ENCODE results near the gene NDUFAF2.

NDUFAF2 gene

DNA sequence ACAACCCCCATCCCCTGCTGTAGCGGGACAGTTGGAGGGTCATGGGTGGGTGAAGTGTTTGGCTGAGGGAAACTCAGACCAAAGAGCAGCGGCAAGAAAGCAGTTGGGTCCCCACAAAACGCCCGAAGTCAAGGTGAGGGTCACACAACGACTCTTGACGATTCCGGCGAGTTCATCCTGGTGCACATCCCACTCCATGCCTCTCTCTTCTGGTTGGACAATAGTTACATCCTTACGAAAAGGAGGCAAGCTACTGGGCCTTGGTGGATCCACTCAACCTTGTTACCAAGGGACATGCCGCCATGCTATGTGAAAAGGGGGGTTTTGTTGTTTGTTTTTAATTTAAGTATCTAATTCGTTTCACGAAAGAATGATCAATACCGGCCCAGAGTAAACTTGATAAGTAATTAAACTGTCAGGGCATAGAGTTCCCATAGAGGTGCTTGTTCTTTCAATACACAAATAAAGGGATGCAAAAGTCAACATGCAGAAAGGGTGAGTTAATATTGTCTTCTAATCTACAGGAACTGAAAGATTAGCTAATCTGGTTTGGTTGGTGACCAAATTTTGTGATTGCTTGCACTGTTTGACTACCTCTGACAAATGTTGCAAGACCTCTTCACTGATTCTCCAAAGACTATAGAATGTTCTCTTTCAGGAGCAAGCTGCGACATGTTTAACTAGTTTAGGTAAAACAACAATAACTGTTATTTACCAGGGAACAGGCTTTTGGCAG is 218.0 kb downstream of the NDUFAF2 start:
- H3K4me3 ChIP-seq (ENCODE audit: low read depth, low read length) = peak overlapping the region; percentile 96

DNA sequence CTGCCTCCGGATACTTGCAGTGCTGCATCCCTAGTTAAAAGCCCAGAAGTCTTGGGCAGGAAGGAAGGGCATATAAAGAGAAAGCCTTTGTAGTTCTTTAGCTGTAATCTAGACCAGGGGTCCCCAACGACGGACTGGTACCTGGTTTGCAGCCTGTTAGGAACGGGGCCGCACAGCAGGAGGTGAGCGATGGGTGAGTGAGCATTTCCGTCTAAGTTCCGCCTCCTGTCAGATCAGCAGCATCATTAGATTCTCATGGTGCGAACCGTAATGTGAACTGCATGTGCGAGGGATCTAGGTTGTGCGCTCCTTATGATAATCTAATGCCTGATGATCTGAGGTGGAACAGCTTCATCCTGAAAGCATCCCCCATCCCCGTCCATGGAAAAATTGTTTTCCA is 218.9 kb downstream of the NDUFAF2 start:
- TF ChIP-seq CTCF (IDR thresholded peaks at IDR 0.05; ENCODE audit: borderline replicate concordance, insufficient read depth, low read depth, low read length) = no peak
- H3K4me3 ChIP-seq (ENCODE audit: low read depth, low read length) = no peak overlapping the region

More for the DNA sequence above, 218.0 kb downstream of the NDUFAF2 start:
- TF ChIP-seq CTCF (IDR thresholded peaks at IDR 0.05; ENCODE audit: borderline replicate concordance, insufficient read depth, low read depth, low read length) = no peak

- no peak overlapping the region for H3K4me3 ChIP-seq (ENCODE audit: low read depth, low read length)
- peak; percentile 11; the same call in 1 of the 2 replicates for TF ChIP-seq CTCF (IDR thresholded peaks at IDR 0.05; ENCODE audit: borderline replicate concordance, insufficient read depth, low read depth, low read length)
These were observed 222.4 kb downstream of the NDUFAF2 start for GRCh38 chr5:61167382-61167781.

- TF ChIP-seq CTCF (IDR thresholded peaks at IDR 0.05; ENCODE audit: borderline replicate concordance, insufficient read depth, low read depth, low read length) = no peak
- H3K4me3 ChIP-seq (ENCODE audit: low read depth, low read length) = no peak overlapping the region
These were observed 223.9 kb downstream of the NDUFAF2 start for GRCh38 chr5:61168951-61169350.

- TF ChIP-seq CTCF (IDR thresholded peaks at IDR 0.05; ENCODE audit: borderline replicate concordance, insufficient read depth, low read depth, low read length) = no peak
- H3K4me3 ChIP-seq (ENCODE audit: low read depth, low read length) = no peak overlapping the region
These were observed 226.5 kb downstream of the NDUFAF2 start for GRCh38 chr5:61171479-61171878.

GRCh38 chr5:61176631-61177030 is 231.6 kb downstream of the NDUFAF2 start:
- TF ChIP-seq CTCF (IDR thresholded peaks at IDR 0.05; ENCODE audit: borderline replicate concordance, insufficient read depth, low read depth, low read length) = no peak
- H3K4me3 ChIP-seq (ENCODE audit: low read depth, low read length) = no peak overlapping the region

DNA sequence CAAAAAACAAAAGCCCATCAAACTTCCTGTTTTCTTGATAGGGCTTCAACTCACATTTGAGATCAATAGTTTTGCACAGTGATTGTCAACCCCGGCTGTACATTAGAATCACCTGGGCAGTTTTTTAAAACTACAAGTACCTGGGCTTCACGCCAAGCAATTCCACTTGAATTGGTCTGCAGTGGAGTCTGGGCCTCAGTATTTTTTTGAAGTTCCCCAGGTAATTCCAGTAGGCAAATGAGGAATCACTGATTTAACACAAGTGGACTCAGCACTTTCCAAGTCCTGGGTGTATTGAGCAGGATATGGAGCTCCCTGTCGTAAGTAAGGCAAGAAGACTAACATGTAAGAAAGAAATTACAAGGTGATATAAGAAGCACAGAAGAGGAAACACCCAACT is 232.1 kb downstream of the NDUFAF2 start:
- TF ChIP-seq CTCF (IDR thresholded peaks at IDR 0.05; ENCODE audit: borderline replicate concordance, insufficient read depth, low read depth, low read length) = no peak
- no peak overlapping the region for H3K4me3 ChIP-seq (ENCODE audit: low read depth, low read length)

Measured in GM12875 (cell line).